ENCODE data around the gene DPP4. TPM values are rescaled to one million over a fixed set of nuclear protein-coding genes. Genes with fewer than 3 reads are reported as not detected.

The DPP4 gene
- total and polyA plus RNA-seq, 8 donors: 28.0 to 105 (median 44.1) TPM

DNA sequence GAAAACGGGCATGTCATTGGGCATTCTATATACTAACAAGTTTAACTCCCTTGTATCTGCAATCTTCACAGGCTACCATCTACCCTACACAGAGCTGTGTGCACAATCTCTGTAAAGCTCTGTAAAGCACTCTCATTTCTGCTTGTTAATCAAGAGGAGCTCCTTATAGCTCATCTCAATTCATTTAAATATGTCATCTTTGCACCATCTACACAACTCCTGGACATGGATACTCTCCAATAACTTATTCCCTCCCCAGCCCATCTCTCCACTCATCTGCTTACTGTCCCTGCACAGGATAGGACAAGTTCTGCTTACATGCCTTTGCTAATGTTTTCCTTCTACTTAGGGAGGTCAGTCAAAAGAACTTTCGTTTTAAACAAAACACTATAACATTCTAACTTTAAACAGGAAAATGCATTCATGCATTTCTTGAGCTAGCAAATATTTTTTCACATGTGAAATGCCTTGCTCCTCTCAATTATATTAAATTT is 61.4 kb downstream of the DPP4 start:
- Histone ChIP-seq H3K9me3 (no peaks in the 10 kb centered on the region), H3K27ac (no peak overlapping the region), H3K36me3 (no peaks in the 10 kb centered on the region), H3K4me1 (peaks cover 0 to 7% of the 10 kb centered on the region in 2 donors), H3K27me3 (no peaks in the 10 kb centered on the region), H3K4me3 (no peak overlapping the region)
- intact Hi-C loops (cut with DNase I): loop anchor here in 1 of 2 donors (5.0 kb wide), 1 partner anchor 105 kb away; no protein-coding TSS in a partner anchor
- DNase-seq (no peak), ATAC-seq (no peak)
- TF ChIP-seq, protein P1, sequence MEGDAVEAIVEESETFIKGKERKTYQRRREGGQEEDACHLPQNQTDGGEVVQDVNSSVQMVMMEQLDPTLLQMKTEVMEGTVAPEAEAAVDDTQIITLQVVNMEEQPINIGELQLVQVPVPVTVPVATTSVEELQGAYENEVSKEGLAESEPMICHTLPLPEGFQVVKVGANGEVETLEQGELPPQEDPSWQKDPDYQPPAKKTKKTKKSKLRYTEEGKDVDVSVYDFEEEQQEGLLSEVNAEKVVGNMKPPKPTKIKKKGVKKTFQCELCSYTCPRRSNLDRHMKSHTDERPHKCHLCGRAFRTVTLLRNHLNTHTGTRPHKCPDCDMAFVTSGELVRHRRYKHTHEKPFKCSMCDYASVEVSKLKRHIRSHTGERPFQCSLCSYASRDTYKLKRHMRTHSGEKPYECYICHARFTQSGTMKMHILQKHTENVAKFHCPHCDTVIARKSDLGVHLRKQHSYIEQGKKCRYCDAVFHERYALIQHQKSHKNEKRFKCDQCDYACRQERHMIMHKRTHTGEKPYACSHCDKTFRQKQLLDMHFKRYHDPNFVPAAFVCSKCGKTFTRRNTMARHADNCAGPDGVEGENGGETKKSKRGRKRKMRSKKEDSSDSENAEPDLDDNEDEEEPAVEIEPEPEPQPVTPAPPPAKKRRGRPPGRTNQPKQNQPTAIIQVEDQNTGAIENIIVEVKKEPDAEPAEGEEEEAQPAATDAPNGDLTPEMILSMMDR (IDR thresholded peaks at IDR 0.05): no peak

DNA sequence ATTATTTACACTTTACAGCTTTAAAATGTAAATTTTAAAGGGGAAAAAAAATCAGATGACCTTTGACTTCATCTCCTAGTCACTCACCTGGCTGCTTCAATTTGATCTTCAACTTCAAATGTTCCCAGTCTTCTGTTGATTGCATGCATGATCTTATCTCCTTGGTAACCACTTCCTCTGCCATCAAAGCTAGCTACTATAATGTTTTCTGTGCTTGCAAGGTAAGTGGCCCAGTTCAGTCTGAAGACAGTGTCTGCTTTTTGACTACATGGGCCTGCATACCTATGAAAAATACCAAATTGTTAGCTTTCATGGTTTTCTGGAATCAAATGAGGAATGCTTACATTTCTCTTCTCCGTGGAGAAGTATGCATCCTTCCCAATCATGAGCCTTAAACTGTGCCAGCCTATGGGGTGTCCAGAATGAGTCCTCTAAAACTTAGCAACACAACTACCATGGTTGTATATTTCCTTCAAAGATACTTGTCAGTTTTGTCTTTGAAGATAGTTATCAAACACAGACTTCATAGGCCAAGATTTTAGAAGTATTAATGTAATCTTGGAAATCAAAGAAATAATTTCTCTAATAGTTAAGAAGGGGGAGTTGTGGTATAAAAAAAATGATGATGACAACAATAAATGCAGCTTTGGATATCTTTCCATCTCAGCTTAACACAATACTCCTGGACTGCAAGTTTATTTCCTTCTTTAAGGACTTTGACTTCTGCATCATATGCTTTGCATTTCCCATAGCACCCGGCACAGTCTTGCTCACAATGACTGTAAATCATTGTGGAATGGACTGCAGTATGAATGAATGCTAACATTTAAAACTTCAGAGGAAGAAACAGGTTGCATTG is 62.1 kb downstream of the DPP4 start:
- intact Hi-C loops (cut with DNase I): loop anchor here in 1 of 2 donors (5.0 kb wide), 1 partner anchor 105 kb away; no protein-coding TSS in a partner anchor
- H3K27me3 ChIP-seq: no peaks in the 10 kb centered on the region
- H3K9me3 ChIP-seq: no peaks in the 10 kb centered on the region
- no peaks in the 10 kb centered on the region for H3K36me3 ChIP-seq
- peaks cover 0 to 7% of the 10 kb centered on the region in 2 donors for H3K4me1 ChIP-seq
- no peak overlapping the region for H3K4me3 ChIP-seq
- TF ChIP-seq, protein P1 (IDR thresholded peaks at IDR 0.05): no peak
- H3K27ac ChIP-seq: no peak overlapping the region
- DNase-seq: no peak
- no peak for ATAC-seq

DNA sequence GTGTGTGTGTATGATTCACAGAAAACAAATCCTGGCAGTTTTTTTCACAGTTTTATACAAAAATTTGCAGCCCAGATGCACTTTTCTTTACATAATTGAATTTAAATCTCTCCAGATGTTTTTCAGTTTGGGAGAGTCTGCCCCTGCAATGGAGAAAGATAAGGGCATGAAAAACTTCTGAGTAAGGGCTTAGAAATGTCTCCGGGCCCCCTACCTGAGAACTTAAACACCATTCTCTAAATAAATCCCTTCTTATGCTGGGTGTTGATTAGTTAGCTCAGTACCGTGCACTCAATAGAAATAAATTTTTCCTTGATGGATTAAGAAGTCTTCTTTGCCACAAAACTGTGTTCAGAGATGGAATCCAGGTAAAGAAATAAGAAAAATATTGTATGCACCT is 64.5 kb downstream of the DPP4 start:
- TF ChIP-seq, protein P1 (IDR thresholded peaks at IDR 0.05): no peak
- H3K27ac ChIP-seq: no peak overlapping the region
- H3K4me3 ChIP-seq: no peak overlapping the region
- H3K27me3 ChIP-seq: no peaks in the 10 kb centered on the region
- no peaks in the 10 kb centered on the region for H3K36me3 ChIP-seq
- no peak for ATAC-seq
- intact Hi-C loops (cut with DNase I): loop anchor here in 1 of 2 donors (10.0 kb wide), 1 partner anchor 115 kb away; no protein-coding TSS in a partner anchor
- H3K4me1 ChIP-seq: peaks cover 0 to 7% of the 10 kb centered on the region in 2 donors
- DNase-seq: no peak
- no peaks in the 10 kb centered on the region for H3K9me3 ChIP-seq

DNA sequence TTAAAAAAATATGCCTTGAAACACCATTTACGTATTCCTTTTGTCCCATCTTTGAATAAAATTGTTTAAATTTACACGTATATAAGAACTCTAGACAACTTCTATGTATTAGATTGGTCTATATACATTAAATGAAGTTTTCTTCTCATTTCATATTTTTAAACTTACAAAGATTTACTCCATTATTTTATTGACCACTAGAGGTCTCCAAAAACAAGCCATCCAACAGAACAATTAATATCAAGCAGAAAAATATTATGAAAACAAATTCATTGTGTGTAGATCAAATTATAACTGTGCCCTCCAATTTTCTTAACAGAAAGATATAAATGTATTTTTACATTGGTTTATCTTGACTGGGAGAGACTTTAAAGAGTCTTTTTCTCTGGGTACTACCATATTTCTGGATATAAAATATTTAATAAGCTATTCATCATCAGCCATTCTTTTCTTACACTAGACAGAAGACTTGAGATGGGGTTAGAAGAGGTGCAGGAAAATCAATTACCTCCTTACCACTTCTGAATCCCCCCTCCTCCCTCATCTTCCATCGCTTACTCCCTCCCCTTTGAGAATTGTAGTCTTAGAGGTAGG is 66.5 kb downstream of the DPP4 start:
- H3K27me3 ChIP-seq: no peaks in the 10 kb centered on the region
- DNase-seq: no peak
- ATAC-seq: peak; percentile 46
- intact Hi-C loops (cut with DNase I): loop anchor here in 1 of 2 donors (10.0 kb wide), 1 partner anchor 117 kb away; no protein-coding TSS in a partner anchor
- no peaks in the 10 kb centered on the region for H3K4me1 ChIP-seq
- no peaks in the 10 kb centered on the region for H3K36me3 ChIP-seq
- H3K4me3 ChIP-seq: no peak overlapping the region
- H3K27ac ChIP-seq: no peak overlapping the region
- TF ChIP-seq, protein P1 (IDR thresholded peaks at IDR 0.05): peak; percentile 44 to 68
- H3K9me3 ChIP-seq: no peaks in the 10 kb centered on the region

DNA sequence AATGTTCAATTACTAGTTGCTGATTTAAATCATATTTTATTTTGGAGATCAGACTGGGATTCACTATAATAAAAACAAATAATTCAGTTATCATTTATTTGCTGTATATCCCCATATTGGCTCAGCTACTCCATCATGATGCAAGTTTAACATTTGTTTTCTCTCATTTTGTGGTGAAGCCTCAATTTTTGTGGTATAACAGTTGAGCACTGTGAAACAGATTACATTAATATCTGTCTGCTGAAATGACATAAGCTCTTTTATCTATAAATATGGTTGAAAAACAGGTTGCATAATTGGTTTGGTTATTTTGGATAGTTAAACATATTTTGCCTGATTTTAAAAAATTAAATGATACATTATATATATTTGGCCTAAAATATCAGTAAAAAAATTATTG is 67.7 kb downstream of the DPP4 start:
- Histone ChIP-seq H3K9me3 (no peaks in the 10 kb centered on the region), H3K4me3 (no peak overlapping the region), H3K27ac (no peak overlapping the region), H3K4me1 (no peaks in the 10 kb centered on the region), H3K36me3 (no peaks in the 10 kb centered on the region), H3K27me3 (no peaks in the 10 kb centered on the region)
- DNase-seq (no peak), ATAC-seq (no peak)
- TF ChIP-seq, protein P1 (IDR thresholded peaks at IDR 0.05): no peak
- intact Hi-C loops (cut with DNase I): loop anchor here in 1 of 2 donors (10.0 kb wide), 1 partner anchor 118 kb away; no protein-coding TSS in a partner anchor

All from left lung (tissue), 10 donors.